ENCODE data around the gene CHGA.

Gene CHGA

GRCh38 chr14:92890830-92891588 is 31.9 kb upstream of the CHGA start:
- no peak for ATAC-seq
- TF ChIP-seq ISL1 (CRISPR knock-in tag; IDR thresholded peaks at IDR 0.05) (no peak), ZNF565 (CRISPR knock-in tag; conservative IDR thresholded peaks at IDR 0.05; ENCODE audit: low read depth) (no peak), TCF4 (CRISPR knock-in tag; IDR thresholded peaks at IDR 0.05; ENCODE audit: borderline replicate concordance) (peak; percentile 17; the same call in 1 of the 2 replicates), ZFP30 (CRISPR knock-in tag; IDR thresholded peaks at IDR 0.05) (no peak), ZNF70 (CRISPR knock-in tag; IDR thresholded peaks at IDR 0.05) (no peak)

DNA sequence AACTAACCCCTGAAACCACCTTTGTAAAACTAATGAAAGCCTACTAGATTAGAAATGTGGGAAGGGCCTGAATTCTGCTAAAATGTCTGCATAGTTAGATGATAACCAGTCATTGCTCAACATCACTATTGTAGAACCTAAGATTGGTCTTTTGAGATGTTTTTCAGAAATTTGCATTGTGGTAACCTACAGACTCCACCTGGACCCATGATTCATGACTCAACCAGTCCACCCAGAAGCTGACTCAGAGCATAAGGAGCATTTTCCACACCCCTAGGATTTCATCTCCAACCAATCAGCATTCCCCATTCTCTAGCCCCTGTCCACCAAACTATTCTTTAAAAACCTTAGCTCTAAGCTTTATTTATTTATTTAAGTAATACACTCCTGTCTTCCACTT is 30.4 kb upstream of the CHGA start:
- no peak for ATAC-seq
- TF ChIP-seq, protein P1, sequence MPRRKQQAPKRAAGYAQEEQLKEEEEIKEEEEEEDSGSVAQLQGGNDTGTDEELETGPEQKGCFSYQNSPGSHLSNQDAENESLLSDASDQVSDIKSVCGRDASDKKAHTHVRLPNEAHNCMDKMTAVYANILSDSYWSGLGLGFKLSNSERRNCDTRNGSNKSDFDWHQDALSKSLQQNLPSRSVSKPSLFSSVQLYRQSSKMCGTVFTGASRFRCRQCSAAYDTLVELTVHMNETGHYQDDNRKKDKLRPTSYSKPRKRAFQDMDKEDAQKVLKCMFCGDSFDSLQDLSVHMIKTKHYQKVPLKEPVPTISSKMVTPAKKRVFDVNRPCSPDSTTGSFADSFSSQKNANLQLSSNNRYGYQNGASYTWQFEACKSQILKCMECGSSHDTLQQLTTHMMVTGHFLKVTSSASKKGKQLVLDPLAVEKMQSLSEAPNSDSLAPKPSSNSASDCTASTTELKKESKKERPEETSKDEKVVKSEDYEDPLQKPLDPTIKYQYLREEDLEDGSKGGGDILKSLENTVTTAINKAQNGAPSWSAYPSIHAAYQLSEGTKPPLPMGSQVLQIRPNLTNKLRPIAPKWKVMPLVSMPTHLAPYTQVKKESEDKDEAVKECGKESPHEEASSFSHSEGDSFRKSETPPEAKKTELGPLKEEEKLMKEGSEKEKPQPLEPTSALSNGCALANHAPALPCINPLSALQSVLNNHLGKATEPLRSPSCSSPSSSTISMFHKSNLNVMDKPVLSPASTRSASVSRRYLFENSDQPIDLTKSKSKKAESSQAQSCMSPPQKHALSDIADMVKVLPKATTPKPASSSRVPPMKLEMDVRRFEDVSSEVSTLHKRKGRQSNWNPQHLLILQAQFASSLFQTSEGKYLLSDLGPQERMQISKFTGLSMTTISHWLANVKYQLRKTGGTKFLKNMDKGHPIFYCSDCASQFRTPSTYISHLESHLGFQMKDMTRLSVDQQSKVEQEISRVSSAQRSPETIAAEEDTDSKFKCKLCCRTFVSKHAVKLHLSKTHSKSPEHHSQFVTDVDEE (CRISPR knock-in tag; IDR thresholded peaks at IDR 0.05): no peak
- TF ChIP-seq ZFP30 (CRISPR knock-in tag; IDR thresholded peaks at IDR 0.05) (no peak), TOX (CRISPR knock-in tag; IDR thresholded peaks at IDR 0.05; ENCODE audit: borderline replicate concordance) (no peak), ZNF8 (CRISPR knock-in tag; IDR thresholded peaks at IDR 0.05) (no peak), ZNF565 (CRISPR knock-in tag; conservative IDR thresholded peaks at IDR 0.05; ENCODE audit: low read depth) (no peak), TCF4 (CRISPR knock-in tag; IDR thresholded peaks at IDR 0.05; ENCODE audit: borderline replicate concordance) (no peak), OSR1 (CRISPR knock-in tag; IDR thresholded peaks at IDR 0.05) (no peak), ESRRG (CRISPR knock-in tag; IDR thresholded peaks at IDR 0.05) (no peak), ZFP3 (CRISPR knock-in tag; IDR thresholded peaks at IDR 0.05) (no peak), ZNF70 (CRISPR knock-in tag; IDR thresholded peaks at IDR 0.05) (no peak), SNAI2 (CRISPR knock-in tag; IDR thresholded peaks at IDR 0.05) (no peak), PPARA (CRISPR knock-in tag; IDR thresholded peaks at IDR 0.05; ENCODE audit: borderline replicate concordance) (no peak), GLIS3 (CRISPR knock-in tag; IDR thresholded peaks at IDR 0.05) (no peak), ISL1 (CRISPR knock-in tag; IDR thresholded peaks at IDR 0.05) (no peak)
- TF ChIP-seq, protein P2, sequence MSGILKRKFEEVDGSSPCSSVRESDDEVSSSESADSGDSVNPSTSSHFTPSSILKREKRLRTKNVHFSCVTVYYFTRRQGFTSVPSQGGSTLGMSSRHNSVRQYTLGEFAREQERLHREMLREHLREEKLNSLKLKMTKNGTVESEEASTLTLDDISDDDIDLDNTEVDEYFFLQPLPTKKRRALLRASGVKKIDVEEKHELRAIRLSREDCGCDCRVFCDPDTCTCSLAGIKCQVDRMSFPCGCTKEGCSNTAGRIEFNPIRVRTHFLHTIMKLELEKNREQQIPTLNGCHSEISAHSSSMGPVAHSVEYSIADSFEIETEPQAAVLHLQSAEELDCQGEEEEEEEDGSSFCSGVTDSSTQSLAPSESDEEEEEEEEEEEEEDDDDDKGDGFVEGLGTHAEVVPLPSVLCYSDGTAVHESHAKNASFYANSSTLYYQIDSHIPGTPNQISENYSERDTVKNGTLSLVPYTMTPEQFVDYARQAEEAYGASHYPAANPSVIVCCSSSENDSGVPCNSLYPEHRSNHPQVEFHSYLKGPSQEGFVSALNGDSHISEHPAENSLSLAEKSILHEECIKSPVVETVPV (CRISPR knock-in tag; IDR thresholded peaks at IDR 0.05): no peak

- TF ChIP-seq ZFP30 (CRISPR knock-in tag; IDR thresholded peaks at IDR 0.05): no peak
- no peak for TF ChIP-seq ISL1 (CRISPR knock-in tag; IDR thresholded peaks at IDR 0.05)
- no peak for TF ChIP-seq GLIS3 (CRISPR knock-in tag; IDR thresholded peaks at IDR 0.05)
- TF ChIP-seq TOX (CRISPR knock-in tag; IDR thresholded peaks at IDR 0.05; ENCODE audit: borderline replicate concordance): no peak
- TF ChIP-seq RARB (CRISPR knock-in tag; IDR thresholded peaks at IDR 0.05): no peak
- TF ChIP-seq, protein P3, sequence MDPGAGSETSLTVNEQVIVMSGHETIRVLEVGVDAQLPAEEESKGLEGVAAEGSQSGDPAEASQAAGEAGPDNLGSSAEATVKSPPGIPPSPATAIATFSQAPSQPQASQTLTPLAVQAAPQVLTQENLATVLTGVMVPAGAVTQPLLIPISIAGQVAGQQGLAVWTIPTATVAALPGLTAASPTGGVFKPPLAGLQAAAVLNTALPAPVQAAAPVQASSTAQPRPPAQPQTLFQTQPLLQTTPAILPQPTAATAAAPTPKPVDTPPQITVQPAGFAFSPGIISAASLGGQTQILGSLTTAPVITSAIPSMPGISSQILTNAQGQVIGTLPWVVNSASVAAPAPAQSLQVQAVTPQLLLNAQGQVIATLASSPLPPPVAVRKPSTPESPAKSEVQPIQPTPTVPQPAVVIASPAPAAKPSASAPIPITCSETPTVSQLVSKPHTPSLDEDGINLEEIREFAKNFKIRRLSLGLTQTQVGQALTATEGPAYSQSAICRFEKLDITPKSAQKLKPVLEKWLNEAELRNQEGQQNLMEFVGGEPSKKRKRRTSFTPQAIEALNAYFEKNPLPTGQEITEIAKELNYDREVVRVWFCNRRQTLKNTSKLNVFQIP (CRISPR knock-in tag; IDR thresholded peaks at IDR 0.05; ENCODE audit: borderline replicate concordance, low read depth): no peak
- no peak for TF ChIP-seq OSR1 (CRISPR knock-in tag; IDR thresholded peaks at IDR 0.05)
- TF ChIP-seq, protein P4, sequence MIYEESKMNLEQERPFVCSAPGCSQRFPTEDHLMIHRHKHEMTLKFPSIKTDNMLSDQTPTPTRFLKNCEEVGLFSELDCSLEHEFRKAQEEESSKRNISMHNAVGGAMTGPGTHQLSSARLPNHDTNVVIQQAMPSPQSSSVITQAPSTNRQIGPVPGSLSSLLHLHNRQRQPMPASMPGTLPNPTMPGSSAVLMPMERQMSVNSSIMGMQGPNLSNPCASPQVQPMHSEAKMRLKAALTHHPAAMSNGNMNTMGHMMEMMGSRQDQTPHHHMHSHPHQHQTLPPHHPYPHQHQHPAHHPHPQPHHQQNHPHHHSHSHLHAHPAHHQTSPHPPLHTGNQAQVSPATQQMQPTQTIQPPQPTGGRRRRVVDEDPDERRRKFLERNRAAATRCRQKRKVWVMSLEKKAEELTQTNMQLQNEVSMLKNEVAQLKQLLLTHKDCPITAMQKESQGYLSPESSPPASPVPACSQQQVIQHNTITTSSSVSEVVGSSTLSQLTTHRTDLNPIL (CRISPR knock-in tag; IDR thresholded peaks at IDR 0.05; ENCODE audit: low read depth): no peak
- TF ChIP-seq TCF4 (CRISPR knock-in tag; IDR thresholded peaks at IDR 0.05; ENCODE audit: borderline replicate concordance): no peak
- no peak for TF ChIP-seq BACH2 (CRISPR knock-in tag; IDR thresholded peaks at IDR 0.05; ENCODE audit: borderline replicate concordance)
- TF ChIP-seq ZFP3 (CRISPR knock-in tag; IDR thresholded peaks at IDR 0.05): no peak
- no peak for TF ChIP-seq CSDC2 (CRISPR knock-in tag; IDR thresholded peaks at IDR 0.05)
- TF ChIP-seq ZNF8 (CRISPR knock-in tag; IDR thresholded peaks at IDR 0.05): no peak
- TF ChIP-seq ZNF565 (CRISPR knock-in tag; conservative IDR thresholded peaks at IDR 0.05; ENCODE audit: low read depth): no peak
- TF ChIP-seq, protein P2 (CRISPR knock-in tag; IDR thresholded peaks at IDR 0.05): no peak
- no peak for TF ChIP-seq ZC3H10 (CRISPR knock-in tag; IDR thresholded peaks at IDR 0.05)
- TF ChIP-seq ZNF70 (CRISPR knock-in tag; IDR thresholded peaks at IDR 0.05): no peak
- ATAC-seq: no peak
Measured at GRCh38 chr14:92895352-92895878, 27.5 kb upstream of the CHGA start.
